MCF 10A (cell line): ENCODE measurements around the gene CEP112. TPM values are rescaled to one million over a fixed set of nuclear protein-coding genes. Genes with fewer than 3 reads are reported as not detected.
"Not testable (repeated sequence)": the region's sequence is repeated elsewhere in the genome, so short reads cannot be mapped to it uniquely, and the experiment has no call there.

Experiments
- BruUV-seq: library from RNA; stranded (reverse); fragments of 400-500 nt; replicated peaks from 2 replicates; lab custom pipeline; 2021; lab: Mats Ljungman, UMichigan
- CTCF ChIA-PET: fragments of 300-600 bp; sonication (Branson Sonifier 250); formaldehyde crosslinking; extraction: SDS; loops from one replicate; lab custom pipeline; 2021; ENCODE audit warnings: antibody characterized with exemption, inconsistent platforms; lab: Yijun Ruan, JAX
- POLR2A ChIA-PET: fragments of 300-600, 350-650 bp; sonication (Branson Sonifier 250); formaldehyde crosslinking; extraction: SDS; loops from one replicate; lab custom pipeline; 2020; ENCODE audit warnings: antibody characterized with exemption, inconsistent platforms; lab: Yijun Ruan, JAX
- DNase-seq: peaks from one replicate; pipeline ENCODE4 v3.0.0-alpha.2; 2018; ENCODE audit not compliant: unreplicated experiment
- H3K27ac Mint-ChIP-seq: one replicate; pipeline ENCODE4 v1.8.0; 2022; ENCODE audit warnings: mild to moderate bottlenecking, low read depth, mixed read lengths; ENCODE audit not compliant: unreplicated experiment
- H3K27me3 Mint-ChIP-seq: one replicate; pipeline ENCODE4 v1.8.0; 2022; ENCODE audit warnings: mixed read lengths; ENCODE audit not compliant: insufficient read depth, unreplicated experiment
- H3K36me3 Mint-ChIP-seq: one replicate; pipeline ENCODE4 v1.8.0; 2022; ENCODE audit warnings: mild to moderate bottlenecking, moderate library complexity, mixed read lengths; ENCODE audit not compliant: insufficient read depth, unreplicated experiment
- H3K4me1 Mint-ChIP-seq: one replicate; pipeline ENCODE4 v1.8.0; 2022; ENCODE audit warnings: mixed read lengths; ENCODE audit not compliant: insufficient read depth, unreplicated experiment
- H3K4me3 Mint-ChIP-seq: one replicate; pipeline ENCODE4 v1.8.0; 2022; ENCODE audit warnings: mild to moderate bottlenecking, moderate library complexity, mixed read lengths; ENCODE audit not compliant: unreplicated experiment
- H3K9me3 Mint-ChIP-seq: one replicate; pipeline ENCODE4 v1.8.0; 2022; ENCODE audit warnings: mixed read lengths; ENCODE audit not compliant: unreplicated experiment
- CTCF ChIP-seq: fragments of 200-600 bp; IDR thresholded peaks from one replicate; pipeline ENCODE4 v1.8.0; 2022; ENCODE audit warnings: antibody characterized with exemption, mild to moderate bottlenecking; ENCODE audit not compliant: unreplicated experiment
- intact Hi-C: fragments of 100-400 bp; cut with micrococcal nuclease; formaldehyde crosslinking; loops from 2 replicates; pipeline ENCODE4 v1.14.1; 2022
- total RNA-seq: library from RNA; stranded (reverse); gene quantifications from 2 replicates; pipeline ENCODE4 v1.2.3, GENCODE V29; 2022

The CEP112 gene
- total RNA-seq, 1 experiment from 2014 or later = 8.1 TPM

GRCh38 chr17:65741710-65742109, 450.2 kb downstream of the CEP112 start:
- ChIA-PET CTCF (no interaction called here), POLR2A (no interaction called here)
- H3K27ac Mint-ChIP-seq = no peak overlapping the region
- H3K4me1 Mint-ChIP-seq = peaks cover 16% of the 10 kb centered on the region
- no peak for TF ChIP-seq CTCF
- no peaks in the 10 kb centered on the region for H3K9me3 Mint-ChIP-seq
- H3K27me3 Mint-ChIP-seq = no peaks in the 10 kb centered on the region
- no TSS peak for BruUV-seq
- intact Hi-C loops = no loop called here
- DNase-seq = no peak
- H3K36me3 Mint-ChIP-seq = no peaks in the 10 kb centered on the region
- no peak overlapping the region for H3K4me3 Mint-ChIP-seq

- TF ChIP-seq CTCF = no peak
- BruUV-seq = no TSS peak
- H3K27ac Mint-ChIP-seq = no peak overlapping the region
- no peaks in the 10 kb centered on the region for H3K27me3 Mint-ChIP-seq
- POLR2A ChIA-PET = interaction anchor here (0.7 kb wide), 1 partner anchor 79 kb away, joined by 4 read pairs; no protein-coding TSS in a partner anchor
- H3K9me3 Mint-ChIP-seq = peaks cover 8% of the 10 kb centered on the region
- DNase-seq = no peak
- intact Hi-C loops = no loop called here
- H3K4me1 Mint-ChIP-seq = peaks cover 11% of the 10 kb centered on the region
- no peaks in the 10 kb centered on the region for H3K36me3 Mint-ChIP-seq
- CTCF ChIA-PET = interaction anchor here (0.6 kb wide), 1 partner anchor 248 kb away, joined by 3 read pairs; no protein-coding TSS in a partner anchor
- no peak overlapping the region for H3K4me3 Mint-ChIP-seq
These were observed 452.9 kb downstream of the CEP112 start for GRCh38 chr17:65739034-65739433.

- Mint-ChIP-seq H3K27me3 (no peaks in the 10 kb centered on the region), H3K36me3 (no peaks in the 10 kb centered on the region), H3K4me1 (peaks cover 3% of the 10 kb centered on the region), H3K27ac (no peak overlapping the region), H3K4me3 (no peak overlapping the region), H3K9me3 (peaks cover 8% of the 10 kb centered on the region)
- intact Hi-C loops = no loop called here
- no peak for TF ChIP-seq CTCF
- POLR2A ChIA-PET = no interaction called here
- CTCF ChIA-PET = no interaction called here
- DNase-seq = no peak
- BruUV-seq = no TSS peak
These were observed 454.5 kb downstream of the CEP112 start for GRCh38 chr17:65737451-65737850.

GRCh38 chr17:65733314-65733713, 458.6 kb downstream of the CEP112 start:
- ChIA-PET CTCF (no interaction called here), POLR2A (no interaction called here)
- H3K36me3 Mint-ChIP-seq = no peaks in the 10 kb centered on the region
- no peaks in the 10 kb centered on the region for H3K27me3 Mint-ChIP-seq
- no TSS peak for BruUV-seq
- H3K4me1 Mint-ChIP-seq = no peaks in the 10 kb centered on the region
- no peak overlapping the region for H3K27ac Mint-ChIP-seq
- H3K9me3 Mint-ChIP-seq = peaks cover 8% of the 10 kb centered on the region
- TF ChIP-seq CTCF = no peak
- H3K4me3 Mint-ChIP-seq = no peak overlapping the region
- DNase-seq = no peak
- intact Hi-C loops = no loop called here

- BruUV-seq, H3K36me3 Mint-ChIP-seq, H3K27ac Mint-ChIP-seq, POLR2A ChIA-PET, intact Hi-C loops, H3K9me3 Mint-ChIP-seq, DNase-seq, H3K27me3 Mint-ChIP-seq, H3K4me3 Mint-ChIP-seq, H3K4me1 Mint-ChIP-seq: not testable (repeated sequence)
- CTCF ChIA-PET = interaction anchor here (0.6 kb wide), 1 partner anchor 480 kb away, joined by 3 read pairs; no protein-coding TSS in a partner anchor
These were observed 459.3 kb downstream of the CEP112 start for GRCh38 chr17:65732667-65733066.
